Parathyroid adenoma (tissue), 2 donors: ENCODE data around the gene PCBP3.

ENCODE experiments used
- H2AFZ ChIP-seq: fragments of 300-600 bp; sonication (generic); one replicate; pipeline ENCODE4 v1.7.0; 2017; ENCODE audit warnings: antibody characterized with exemption, mild to moderate bottlenecking
- H3K27ac ChIP-seq: fragments of 300-600 bp; sonication (generic); one replicate; pipeline ENCODE4 v1.7.0; 2017
- H3K27me3 ChIP-seq: fragments of 300-600 bp; sonication (generic); one replicate; pipeline ENCODE4 v1.7.0; 2017; ENCODE audit warnings: low read length; ENCODE audit not compliant: control insufficient read depth, insufficient read depth
- H3K36me3 ChIP-seq: fragments of 300-600 bp; sonication (generic); one replicate; pipeline ENCODE4 v1.7.0; 2017; ENCODE audit warnings: low read length; ENCODE audit not compliant: control insufficient read depth, insufficient read depth
- H3K4me1 ChIP-seq: fragments of 300-600 bp; sonication (generic); one replicate; pipeline ENCODE4 v1.7.0; 2017; ENCODE audit warnings: control low read depth
- H3K4me2 ChIP-seq: fragments of 300-600 bp; sonication (generic); one replicate; pipeline ENCODE4 v1.7.0; 2017; ENCODE audit warnings: low read length
- H3K4me3 ChIP-seq: fragments of 300-600 bp; sonication (generic); one replicate; pipeline ENCODE4 v1.7.0; 2017; ENCODE audit warnings: low read depth, low read length
- H3K79me2 ChIP-seq: fragments of 300-600 bp; sonication (generic); one replicate; pipeline ENCODE4 v1.7.0; 2017; ENCODE audit warnings: control low read depth
- H3K9ac ChIP-seq: fragments of 300-600 bp; sonication (generic); one replicate; pipeline ENCODE4 v1.7.0; 2017; ENCODE audit warnings: mild to moderate bottlenecking
- H3K9me3 ChIP-seq: fragments of 300-600 bp; sonication (generic); one replicate; pipeline ENCODE4 v1.7.0; 2017; ENCODE audit warnings: low read length; ENCODE audit not compliant: control insufficient read depth
- CTCF ChIP-seq: fragments of 300-600 bp; sonication (generic); IDR thresholded peaks from one replicate; pipeline ENCODE4 v1.7.0; 2017; ENCODE audit warnings: antibody characterized with exemption, mild to moderate bottlenecking
- donor health status: primary hyperparathyroidism.

Gene PCBP3

GRCh38 chr21:45824546-45825215 is 181.2 kb downstream of the PCBP3 start:
- no peak for TF ChIP-seq CTCF
- H3K36me3 ChIP-seq: no peaks in the 10 kb centered on the region
- H3K4me2 ChIP-seq: no peak overlapping the region
- no peaks in the 10 kb centered on the region for H3K4me1 ChIP-seq
- H2AFZ ChIP-seq: no peak overlapping the region
- no peaks in the 10 kb centered on the region for H3K27me3 ChIP-seq
- H3K27ac ChIP-seq: no peak overlapping the region
- no peak overlapping the region for H3K4me3 ChIP-seq
- no peaks in the 10 kb centered on the region for H3K9me3 ChIP-seq
- no peaks in the 10 kb centered on the region for H3K79me2 ChIP-seq
- H3K9ac ChIP-seq: no peak overlapping the region

- Histone ChIP-seq H3K27me3 (no peaks in the 10 kb centered on the region), H3K4me2 (no peak overlapping the region), H3K79me2 (no peaks in the 10 kb centered on the region), H2AFZ (no peak overlapping the region), H3K9ac (no peak overlapping the region), H3K4me3 (no peak overlapping the region), H3K27ac (no peak overlapping the region), H3K4me1 (no peaks in the 10 kb centered on the region), H3K9me3 (no peaks in the 10 kb centered on the region), H3K36me3 (no peaks in the 10 kb centered on the region)
- no peak for TF ChIP-seq CTCF
These were observed 181.7 kb downstream of the PCBP3 start for GRCh38 chr21:45825219-45825618.

GRCh38 chr21:45826676-45827301 is 183.3 kb downstream of the PCBP3 start:
- Histone ChIP-seq H3K36me3 (no peaks in the 10 kb centered on the region), H3K4me2 (no peak overlapping the region), H3K27me3 (no peaks in the 10 kb centered on the region), H3K9ac (no peak overlapping the region), H3K79me2 (no peaks in the 10 kb centered on the region), H3K9me3 (no peaks in the 10 kb centered on the region), H3K27ac (no peak overlapping the region), H3K4me3 (no peak overlapping the region), H2AFZ (no peak overlapping the region), H3K4me1 (no peaks in the 10 kb centered on the region)
- no peak for TF ChIP-seq CTCF

GRCh38 chr21:45827302-45827692 is 183.8 kb downstream of the PCBP3 start:
- Histone ChIP-seq H3K4me3 (no peak overlapping the region), H3K27me3 (no peaks in the 10 kb centered on the region), H3K79me2 (no peaks in the 10 kb centered on the region), H3K27ac (no peak overlapping the region), H2AFZ (no peak overlapping the region), H3K9ac (no peak overlapping the region), H3K4me1 (no peaks in the 10 kb centered on the region), H3K4me2 (no peak overlapping the region), H3K9me3 (no peaks in the 10 kb centered on the region), H3K36me3 (no peaks in the 10 kb centered on the region)
- no peak for TF ChIP-seq CTCF
